Measurements from ENCODE around the gene AMDHD2.
"Not testable (repeated sequence)": the region's sequence is repeated elsewhere in the genome, so short reads cannot be mapped to it uniquely, and the experiment has no call there.

The AMDHD2 gene

DNA sequence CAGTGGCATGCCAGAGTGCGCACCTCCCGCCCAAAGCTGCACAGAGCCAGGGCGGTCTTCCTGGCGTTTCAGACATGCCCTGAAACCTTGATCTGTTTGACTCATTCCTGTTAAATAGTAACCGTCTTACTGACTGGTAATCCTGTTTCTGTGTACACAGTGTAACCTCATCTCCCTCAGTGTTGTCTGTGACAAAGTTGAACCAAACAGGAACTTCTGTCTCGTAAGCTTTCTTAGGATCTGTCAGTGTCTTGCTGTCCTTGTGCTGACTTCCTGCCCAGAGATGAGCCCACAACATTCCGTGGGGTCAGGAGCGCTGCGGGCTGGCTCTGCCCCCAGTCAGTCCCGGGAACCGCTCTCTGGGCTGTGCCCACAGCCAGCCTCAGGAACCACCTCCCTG is 48.4 kb downstream of the AMDHD2 start:
- not testable (repeated sequence) for H3K36me3 ChIP-seq (ENCODE audit: control insufficient read depth in 1 of 2, insufficient read depth in 2 of 2, low read depth in 1 of 2, low read length in 2 of 2); H2BK12ac ChIP-seq (ENCODE audit: low read length in 2 of 2); H3K18ac ChIP-seq (ENCODE audit: low read depth in 1 of 2, low read length in 2 of 2)

DNA sequence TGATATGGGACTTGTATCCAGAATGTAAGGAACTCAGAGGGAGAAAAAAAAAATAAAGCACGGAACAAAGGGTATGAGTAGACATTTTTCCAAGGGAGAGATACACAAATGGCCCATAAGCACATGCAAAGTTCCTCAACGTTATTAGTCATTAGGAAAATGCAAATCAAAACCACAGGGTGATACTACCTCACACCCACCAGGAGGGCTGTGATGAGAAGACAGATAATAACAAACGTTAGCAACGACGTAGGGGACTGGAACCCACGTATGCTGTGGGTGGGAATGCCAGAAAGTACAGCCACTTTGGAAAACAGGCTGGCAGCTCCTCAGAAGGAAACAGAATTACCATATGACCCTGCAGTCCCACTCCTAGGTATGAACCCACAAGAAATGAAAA is 52.5 kb downstream of the AMDHD2 start:
- no CpG with 5 or more reads among the region's 6 CpGs for WGBS
- not testable (repeated sequence) for H3K79me1 ChIP-seq (replicated peaks; ENCODE audit: low read length, poor library complexity, severe bottlenecking); H3K4me1 ChIP-seq (ENCODE audit: control insufficient read depth, insufficient read depth, low read depth, low read length); H3K4me2 ChIP-seq (ENCODE audit: low read length, poor library complexity, severe bottlenecking); H2BK15ac ChIP-seq (ENCODE audit: low read depth, poor library complexity, severe bottlenecking); H3K4me3 ChIP-seq (ENCODE audit: insufficient read depth in 1 of 2, low read depth in 1 of 2, low read length in 2 of 2); H2AFZ ChIP-seq (ENCODE audit: low read depth, low read length); H3K27me3 ChIP-seq (ENCODE audit: control insufficient read depth in 1 of 2, insufficient read depth in 1 of 2, low read length in 2 of 2); H3K23ac ChIP-seq (ENCODE audit: low read length in 2 of 2); H4K91ac ChIP-seq (ENCODE audit: low read length); H3K9ac ChIP-seq (ENCODE audit: low read length); H3K36me3 ChIP-seq (ENCODE audit: control insufficient read depth in 1 of 2, insufficient read depth in 2 of 2, low read depth in 1 of 2, low read length in 2 of 2); H4K8ac ChIP-seq (ENCODE audit: low read length); DNase-seq; H2AK5ac ChIP-seq (ENCODE audit: low read length, severe bottlenecking); H2BK12ac ChIP-seq (ENCODE audit: low read length in 2 of 2); H2BK5ac ChIP-seq (ENCODE audit: low read depth, low read length, poor library complexity, severe bottlenecking); H3K4ac ChIP-seq (ENCODE audit: low read depth in 1 of 2, low read length in 2 of 2); H3K14ac ChIP-seq (ENCODE audit: low read length in 2 of 2); H3K9me3 ChIP-seq (ENCODE audit: control insufficient read depth, low read length); H3K27ac ChIP-seq (ENCODE audit: low read length, poor library complexity, severe bottlenecking); H2BK120ac ChIP-seq (ENCODE audit: low read depth, low read length); H3K18ac ChIP-seq (ENCODE audit: low read depth in 1 of 2, low read length in 2 of 2)

More for the DNA sequence above, 48.4 kb downstream of the AMDHD2 start:
- not testable (repeated sequence) for H4K91ac ChIP-seq (ENCODE audit: low read length); H3K9me3 ChIP-seq (ENCODE audit: control insufficient read depth, low read length); H2AFZ ChIP-seq (ENCODE audit: low read depth, low read length); H3K79me1 ChIP-seq (replicated peaks; ENCODE audit: low read length, poor library complexity, severe bottlenecking); DNase-seq; H3K14ac ChIP-seq (ENCODE audit: low read length in 2 of 2); H3K4me1 ChIP-seq (ENCODE audit: control insufficient read depth, insufficient read depth, low read depth, low read length); H2AK5ac ChIP-seq (ENCODE audit: low read length, severe bottlenecking); H3K4me3 ChIP-seq (ENCODE audit: insufficient read depth in 1 of 2, low read depth in 1 of 2, low read length in 2 of 2); H3K27ac ChIP-seq (ENCODE audit: low read length, poor library complexity, severe bottlenecking); H3K23ac ChIP-seq (ENCODE audit: low read length in 2 of 2); H3K27me3 ChIP-seq (ENCODE audit: control insufficient read depth in 1 of 2, insufficient read depth in 1 of 2, low read length in 2 of 2); H2BK120ac ChIP-seq (ENCODE audit: low read depth, low read length); H3K9ac ChIP-seq (ENCODE audit: low read length); H3K4ac ChIP-seq (ENCODE audit: low read depth in 1 of 2, low read length in 2 of 2); H2BK15ac ChIP-seq (ENCODE audit: low read depth, poor library complexity, severe bottlenecking); H2BK5ac ChIP-seq (ENCODE audit: low read depth, low read length, poor library complexity, severe bottlenecking); H3K4me2 ChIP-seq (ENCODE audit: low read length, poor library complexity, severe bottlenecking); H4K8ac ChIP-seq (ENCODE audit: low read length)
- no CpG with 5 or more reads among the region's 11 CpGs for WGBS

- H4K8ac ChIP-seq (ENCODE audit: low read length); H3K4me3 ChIP-seq (ENCODE audit: insufficient read depth in 1 of 2, low read depth in 1 of 2, low read length in 2 of 2); H3K27ac ChIP-seq (ENCODE audit: low read length, poor library complexity, severe bottlenecking); H3K14ac ChIP-seq (ENCODE audit: low read length in 2 of 2); H2AK5ac ChIP-seq (ENCODE audit: low read length, severe bottlenecking); H3K79me1 ChIP-seq (replicated peaks; ENCODE audit: low read length, poor library complexity, severe bottlenecking); H3K27me3 ChIP-seq (ENCODE audit: control insufficient read depth in 1 of 2, insufficient read depth in 1 of 2, low read length in 2 of 2); H3K23ac ChIP-seq (ENCODE audit: low read length in 2 of 2); H3K9ac ChIP-seq (ENCODE audit: low read length); H3K4ac ChIP-seq (ENCODE audit: low read depth in 1 of 2, low read length in 2 of 2); H2BK15ac ChIP-seq (ENCODE audit: low read depth, poor library complexity, severe bottlenecking); H2AFZ ChIP-seq (ENCODE audit: low read depth, low read length); H2BK12ac ChIP-seq (ENCODE audit: low read length in 2 of 2); DNase-seq; H3K18ac ChIP-seq (ENCODE audit: low read depth in 1 of 2, low read length in 2 of 2); H3K9me3 ChIP-seq (ENCODE audit: control insufficient read depth, low read length); H3K36me3 ChIP-seq (ENCODE audit: control insufficient read depth in 1 of 2, insufficient read depth in 2 of 2, low read depth in 1 of 2, low read length in 2 of 2); H3K4me1 ChIP-seq (ENCODE audit: control insufficient read depth, insufficient read depth, low read depth, low read length); H4K91ac ChIP-seq (ENCODE audit: low read length); H2BK120ac ChIP-seq (ENCODE audit: low read depth, low read length); H3K4me2 ChIP-seq (ENCODE audit: low read length, poor library complexity, severe bottlenecking); H2BK5ac ChIP-seq (ENCODE audit: low read depth, low read length, poor library complexity, severe bottlenecking): not testable (repeated sequence)
- no CpG with 5 or more reads among the region's 21 CpGs for WGBS
These were observed 55.7 kb downstream of the AMDHD2 start for GRCh38 chr16:2575839-2576238.

- H3K27me3 ChIP-seq (ENCODE audit: control insufficient read depth in 1 of 2, insufficient read depth in 1 of 2, low read length in 2 of 2); H3K4ac ChIP-seq (ENCODE audit: low read depth in 1 of 2, low read length in 2 of 2); H2BK15ac ChIP-seq (ENCODE audit: low read depth, poor library complexity, severe bottlenecking); H3K9ac ChIP-seq (ENCODE audit: low read length); H3K23ac ChIP-seq (ENCODE audit: low read length in 2 of 2); H3K79me1 ChIP-seq (replicated peaks; ENCODE audit: low read length, poor library complexity, severe bottlenecking); H3K14ac ChIP-seq (ENCODE audit: low read length in 2 of 2); H2AK5ac ChIP-seq (ENCODE audit: low read length, severe bottlenecking); H2AFZ ChIP-seq (ENCODE audit: low read depth, low read length); H4K91ac ChIP-seq (ENCODE audit: low read length); H3K9me3 ChIP-seq (ENCODE audit: control insufficient read depth, low read length); H2BK5ac ChIP-seq (ENCODE audit: low read depth, low read length, poor library complexity, severe bottlenecking); H3K36me3 ChIP-seq (ENCODE audit: control insufficient read depth in 1 of 2, insufficient read depth in 2 of 2, low read depth in 1 of 2, low read length in 2 of 2); H3K4me3 ChIP-seq (ENCODE audit: insufficient read depth in 1 of 2, low read depth in 1 of 2, low read length in 2 of 2); H3K27ac ChIP-seq (ENCODE audit: low read length, poor library complexity, severe bottlenecking); H4K8ac ChIP-seq (ENCODE audit: low read length); H2BK120ac ChIP-seq (ENCODE audit: low read depth, low read length); H3K18ac ChIP-seq (ENCODE audit: low read depth in 1 of 2, low read length in 2 of 2); H3K4me1 ChIP-seq (ENCODE audit: control insufficient read depth, insufficient read depth, low read depth, low read length); H3K4me2 ChIP-seq (ENCODE audit: low read length, poor library complexity, severe bottlenecking); H2BK12ac ChIP-seq (ENCODE audit: low read length in 2 of 2); DNase-seq: not testable (repeated sequence)
- 98% methylated on average over 9 of the region's 26 CpGs for WGBS
These were observed 56.9 kb downstream of the AMDHD2 start for GRCh38 chr16:2577044-2577443.

Measured in mesenchymal stem cell (in vitro differentiated cells and primary cell).